ENCODE measurements around the gene TMEM200C.

Gene TMEM200C

DNA sequence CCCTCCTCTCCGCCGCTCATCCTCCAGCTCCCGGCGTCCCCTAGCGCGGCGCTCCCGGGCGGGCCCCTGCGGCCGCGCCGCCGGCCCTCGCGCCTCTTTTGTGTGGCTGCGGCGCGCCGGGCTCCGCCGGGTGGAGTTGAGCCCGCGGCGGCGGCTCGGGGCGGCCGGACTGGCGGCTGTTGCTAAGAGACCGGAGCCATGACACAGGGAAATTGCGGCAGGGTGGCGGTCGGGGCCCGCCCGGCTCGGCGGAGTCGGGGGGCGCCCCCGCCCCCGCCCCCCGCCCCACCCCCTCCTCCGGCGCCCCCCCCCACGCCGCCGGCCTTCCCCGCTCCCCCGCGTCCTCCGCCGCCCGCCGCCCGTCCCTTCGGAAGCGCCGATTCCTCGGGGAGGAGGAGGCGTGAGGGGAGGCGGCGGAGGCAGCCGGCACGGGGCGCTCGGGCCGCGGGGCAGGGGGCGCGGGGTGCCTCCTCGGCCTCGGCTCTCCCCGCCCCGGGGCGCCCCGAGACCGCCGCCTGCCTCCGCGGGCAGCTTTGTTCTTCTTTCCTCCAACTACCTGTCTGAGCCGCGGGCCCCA, at the start of gene TMEM200C:
Gene TMEM200C, minus strand, starts transcription at position 224 of the 577 bp plus-strand sequence. CDS start 3,459 bp downstream, outside the sequence.
- peak; percentile 58 for DNase-seq
- H4K20me1 ChIP-seq (ENCODE audit: insufficient read depth, low read length) = no peaks in the 10 kb centered on the region
- no peaks in the 10 kb centered on the region for H3K79me2 ChIP-seq (ENCODE audit: low read length)
- no peaks in the 10 kb centered on the region for H3K9me3 ChIP-seq (replicated peaks; ENCODE audit: insufficient read depth, low read length)
- H3K9ac ChIP-seq (ENCODE audit: low read length) = no peak within 1 kb of the TSS
- H3K27me3 ChIP-seq (replicated peaks; ENCODE audit: insufficient read depth, low read length) = peaks cover 48% of the 10 kb centered on the region
- no peaks in the 10 kb centered on the region for H3F3A ChIP-seq (ENCODE audit: insufficient read depth, low read length)
- H3K4me1 ChIP-seq (ENCODE audit: low read length) = no peaks in the 10 kb centered on the region
- H3K36me3 ChIP-seq (replicated peaks; ENCODE audit: insufficient read depth, low read length) = no peaks in the 10 kb centered on the region
- H3K4me2 ChIP-seq (ENCODE audit: low read depth, low read length) = peak within 1 kb of the TSS; percentile 78
- no peak within 1 kb of the TSS for H3K27ac ChIP-seq (ENCODE audit: low read length)
- peak within 1 kb of the TSS; percentile 52 for H3K4me3 ChIP-seq (ENCODE audit: low read length)
- H3K9me2 ChIP-seq (replicated peaks; ENCODE audit: insufficient read depth, low read length) = no peaks in the 10 kb centered on the region
- H2AFZ ChIP-seq (ENCODE audit: low read length) = peak within 1 kb of the TSS; percentile 38; the same call in 1 of the 2 replicates
- TF ChIP-seq EZH2phosphoT487 (IDR thresholded peaks at IDR 0.05; ENCODE audit: low read length) (no peak), EZH2 (optimal IDR thresholded peaks at IDR 0.05; ENCODE audit: low read depth, low read length) (no peak)
- TF ChIP-seq, protein P1, sequence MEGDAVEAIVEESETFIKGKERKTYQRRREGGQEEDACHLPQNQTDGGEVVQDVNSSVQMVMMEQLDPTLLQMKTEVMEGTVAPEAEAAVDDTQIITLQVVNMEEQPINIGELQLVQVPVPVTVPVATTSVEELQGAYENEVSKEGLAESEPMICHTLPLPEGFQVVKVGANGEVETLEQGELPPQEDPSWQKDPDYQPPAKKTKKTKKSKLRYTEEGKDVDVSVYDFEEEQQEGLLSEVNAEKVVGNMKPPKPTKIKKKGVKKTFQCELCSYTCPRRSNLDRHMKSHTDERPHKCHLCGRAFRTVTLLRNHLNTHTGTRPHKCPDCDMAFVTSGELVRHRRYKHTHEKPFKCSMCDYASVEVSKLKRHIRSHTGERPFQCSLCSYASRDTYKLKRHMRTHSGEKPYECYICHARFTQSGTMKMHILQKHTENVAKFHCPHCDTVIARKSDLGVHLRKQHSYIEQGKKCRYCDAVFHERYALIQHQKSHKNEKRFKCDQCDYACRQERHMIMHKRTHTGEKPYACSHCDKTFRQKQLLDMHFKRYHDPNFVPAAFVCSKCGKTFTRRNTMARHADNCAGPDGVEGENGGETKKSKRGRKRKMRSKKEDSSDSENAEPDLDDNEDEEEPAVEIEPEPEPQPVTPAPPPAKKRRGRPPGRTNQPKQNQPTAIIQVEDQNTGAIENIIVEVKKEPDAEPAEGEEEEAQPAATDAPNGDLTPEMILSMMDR (IDR thresholded peaks at IDR 0.05; ENCODE audit: low read length) = no peak

DNA sequence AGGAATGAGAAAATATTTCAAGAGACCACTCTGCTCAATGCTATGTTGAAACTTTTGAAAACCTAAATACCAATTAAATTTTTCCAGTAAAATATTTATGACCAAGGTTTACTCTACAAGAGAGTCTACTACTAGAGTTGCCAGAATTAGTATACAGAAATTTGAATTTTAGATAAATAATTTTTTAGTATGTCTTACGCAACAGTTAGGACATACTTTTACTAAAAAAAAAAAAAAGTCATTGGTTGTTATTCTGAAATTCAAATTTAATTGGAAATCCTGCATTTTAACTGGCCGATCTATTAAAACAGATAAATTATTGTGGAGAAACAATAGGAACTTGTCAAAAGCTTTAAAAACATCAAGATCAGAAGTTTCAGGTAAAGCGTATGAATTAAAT, 49.1 kb upstream of the TMEM200C start:
- Histone ChIP-seq H3K36me3 (replicated peaks; ENCODE audit: insufficient read depth, low read length) (no peaks in the 10 kb centered on the region), H3K27me3 (replicated peaks; ENCODE audit: insufficient read depth, low read length) (no peaks in the 10 kb centered on the region), H3K79me2 (ENCODE audit: low read length) (no peaks in the 10 kb centered on the region), H3K9me2 (replicated peaks; ENCODE audit: insufficient read depth, low read length) (no peaks in the 10 kb centered on the region), H3K4me3 (ENCODE audit: low read length) (no peak overlapping the region), H3K4me1 (ENCODE audit: low read length) (no peaks in the 10 kb centered on the region), H2AFZ (ENCODE audit: low read length) (no peak overlapping the region), H3F3A (ENCODE audit: insufficient read depth, low read length) (no peaks in the 10 kb centered on the region), H3K9me3 (replicated peaks; ENCODE audit: insufficient read depth, low read length) (no peaks in the 10 kb centered on the region), H3K4me2 (ENCODE audit: low read depth, low read length) (no peak overlapping the region), H3K9ac (ENCODE audit: low read length) (no peak overlapping the region), H4K20me1 (ENCODE audit: insufficient read depth, low read length) (no peaks in the 10 kb centered on the region), H3K27ac (ENCODE audit: low read length) (no peak overlapping the region)
- no peak for TF ChIP-seq EZH2phosphoT487 (IDR thresholded peaks at IDR 0.05; ENCODE audit: low read length)
- TF ChIP-seq EZH2 (optimal IDR thresholded peaks at IDR 0.05; ENCODE audit: low read depth, low read length) = no peak
- TF ChIP-seq, protein P1 (IDR thresholded peaks at IDR 0.05; ENCODE audit: low read length) = no peak
- DNase-seq = no peak

DNA sequence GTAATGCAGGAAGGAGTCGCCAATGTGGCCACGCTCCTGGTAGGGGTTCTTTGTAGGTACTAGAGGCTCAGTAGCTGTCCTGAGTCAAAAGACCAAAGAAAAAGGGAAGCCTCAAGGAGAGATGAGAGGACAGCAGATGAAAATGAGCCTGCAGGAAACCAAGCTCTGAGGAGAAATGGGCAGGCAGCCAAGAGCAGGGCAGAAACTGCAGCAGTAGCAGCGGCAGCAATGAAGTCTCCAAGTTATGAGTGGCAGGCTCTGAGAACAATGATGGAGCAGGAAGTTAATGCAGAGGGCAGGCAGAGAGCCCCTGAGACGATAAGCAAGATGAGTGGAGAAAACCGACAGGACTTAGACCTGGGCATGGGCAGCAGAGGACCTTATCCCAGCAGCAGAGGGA, 48.2 kb upstream of the TMEM200C start:
- Histone ChIP-seq H3F3A (ENCODE audit: insufficient read depth, low read length) (no peaks in the 10 kb centered on the region), H3K27ac (ENCODE audit: low read length) (no peak overlapping the region), H3K4me3 (ENCODE audit: low read length) (no peak overlapping the region), H3K9me3 (replicated peaks; ENCODE audit: insufficient read depth, low read length) (no peaks in the 10 kb centered on the region), H3K36me3 (replicated peaks; ENCODE audit: insufficient read depth, low read length) (no peaks in the 10 kb centered on the region), H3K4me2 (ENCODE audit: low read depth, low read length) (no peak overlapping the region), H4K20me1 (ENCODE audit: insufficient read depth, low read length) (no peaks in the 10 kb centered on the region), H3K27me3 (replicated peaks; ENCODE audit: insufficient read depth, low read length) (no peaks in the 10 kb centered on the region), H3K79me2 (ENCODE audit: low read length) (no peaks in the 10 kb centered on the region), H3K4me1 (ENCODE audit: low read length) (no peaks in the 10 kb centered on the region), H3K9ac (ENCODE audit: low read length) (no peak overlapping the region), H2AFZ (ENCODE audit: low read length) (no peak overlapping the region), H3K9me2 (replicated peaks; ENCODE audit: insufficient read depth, low read length) (no peaks in the 10 kb centered on the region)
- TF ChIP-seq, protein P1 (IDR thresholded peaks at IDR 0.05; ENCODE audit: low read length) = no peak
- TF ChIP-seq EZH2phosphoT487 (IDR thresholded peaks at IDR 0.05; ENCODE audit: low read length) (no peak), EZH2 (optimal IDR thresholded peaks at IDR 0.05; ENCODE audit: low read depth, low read length) (no peak)
- DNase-seq = no peak
